Neutrophil (primary cell): Measurements from ENCODE around the gene PFKFB1.

Experiments
- H3K27ac ChIP-seq: fragments of 200-600 bp; sonication (generic); 2 replicates; pipeline ENCODE4 v1.5.1; 2016; ENCODE audit warnings: mild to moderate bottlenecking, moderate library complexity
- H3K27me3 ChIP-seq: fragments of 200-600 bp; sonication (generic); 2 replicates; pipeline ENCODE4 v1.6.0; 2016; ENCODE audit warnings: mild to moderate bottlenecking
- H3K36me3 ChIP-seq: fragments of 200-600 bp; sonication (generic); 2 replicates; pipeline ENCODE4 v1.5.1; 2017
- H3K4me1 ChIP-seq, 2 experiments: fragments of 200-600 bp in 1 of 2; sonication (generic) in 1 of 2; 1 replicate in 1 of 2; 2 replicates in 1 of 2; pipeline versions ENCODE4 v1.5.1 to v1.6.1; 2013 to 2016; ENCODE audit warnings: low read depth in 1 of 2, low read length in 1 of 2, mild to moderate bottlenecking in 1 of 2, moderate library complexity in 1 of 2; ENCODE audit not compliant: control insufficient read depth in 1 of 2, insufficient read depth in 1 of 2
- H3K4me3 ChIP-seq, 2 experiments: fragments of 200-600 bp in 1 of 2; sonication (generic) in 1 of 2; 1 replicate in 1 of 2; 2 replicates in 1 of 2; pipeline ENCODE4 v1.5.1; 2013 to 2016; ENCODE audit warnings: low read depth in 1 of 2, low read length in 1 of 2, mild to moderate bottlenecking in 1 of 2, moderate library complexity in 1 of 2
- H3K9me3 ChIP-seq: fragments of 200-600 bp; sonication (generic); 2 replicates; pipeline ENCODE4 v1.5.1; 2016
- CTCF ChIP-seq: fragments of 200-600 bp; sonication (generic); IDR thresholded peaks from 2 replicates; pipeline ENCODE4 v1.5.1; 2016; ENCODE audit warnings: antibody characterized with exemption

Gene PFKFB1

DNA sequence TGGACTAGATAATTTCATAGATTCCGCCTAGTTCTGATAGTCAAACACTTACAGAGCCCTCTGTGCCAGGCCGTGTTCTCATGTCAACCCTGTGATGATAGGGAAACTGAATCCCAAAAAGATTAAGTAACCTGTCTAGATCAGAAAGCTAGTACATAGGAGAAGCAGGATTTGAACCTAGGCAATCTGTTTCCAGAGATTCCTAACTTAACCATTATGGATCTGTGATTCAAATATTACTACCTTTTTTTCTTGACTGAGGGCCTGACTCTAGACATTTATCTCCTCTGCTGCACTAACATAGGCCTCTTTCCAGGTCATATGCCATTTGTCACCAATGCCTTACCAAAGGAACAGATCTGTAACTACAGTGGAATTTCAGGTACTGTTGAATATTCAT, 35.3 kb upstream of the PFKFB1 start:
- H3K9me3 ChIP-seq = no peaks in the 10 kb centered on the region
- H3K27me3 ChIP-seq = no peaks in the 10 kb centered on the region
- TF ChIP-seq CTCF = no peak
- no peak overlapping the region for H3K27ac ChIP-seq
- no peak overlapping the region for H3K4me3 ChIP-seq
- no peaks in the 10 kb centered on the region for H3K36me3 ChIP-seq
- H3K4me1 ChIP-seq = no peaks in the 10 kb centered on the region

GRCh38 chrX:55028611-55029010, 34.6 kb upstream of the PFKFB1 start:
- no peak for TF ChIP-seq CTCF
- Histone ChIP-seq H3K36me3 (no peaks in the 10 kb centered on the region), H3K4me3 (no peak overlapping the region), H3K27ac (no peak overlapping the region), H3K27me3 (no peaks in the 10 kb centered on the region), H3K4me1 (no peaks in the 10 kb centered on the region), H3K9me3 (no peaks in the 10 kb centered on the region)

- Histone ChIP-seq H3K27ac (no peak overlapping the region), H3K4me3 (no peak overlapping the region), H3K9me3 (no peaks in the 10 kb centered on the region), H3K27me3 (no peaks in the 10 kb centered on the region), H3K36me3 (no peaks in the 10 kb centered on the region), H3K4me1 (no peaks in the 10 kb centered on the region)
- no peak for TF ChIP-seq CTCF
Observed at GRCh38 chrX:55028040-55028439, 34.1 kb upstream of the PFKFB1 start.

- Histone ChIP-seq H3K4me1 (no peaks in the 10 kb centered on the region), H3K9me3 (no peaks in the 10 kb centered on the region), H3K4me3 (no peak overlapping the region), H3K27me3 (no peaks in the 10 kb centered on the region), H3K27ac (no peak overlapping the region), H3K36me3 (no peaks in the 10 kb centered on the region)
- TF ChIP-seq CTCF = no peak
Observed at GRCh38 chrX:55026840-55027239, 32.9 kb upstream of the PFKFB1 start.

GRCh38 chrX:55026143-55026542, 32.2 kb upstream of the PFKFB1 start:
- Histone ChIP-seq H3K4me1 (no peaks in the 10 kb centered on the region), H3K36me3 (no peaks in the 10 kb centered on the region), H3K27me3 (no peaks in the 10 kb centered on the region), H3K4me3 (no peak overlapping the region), H3K27ac (no peak overlapping the region), H3K9me3 (no peaks in the 10 kb centered on the region)
- no peak for TF ChIP-seq CTCF

DNA sequence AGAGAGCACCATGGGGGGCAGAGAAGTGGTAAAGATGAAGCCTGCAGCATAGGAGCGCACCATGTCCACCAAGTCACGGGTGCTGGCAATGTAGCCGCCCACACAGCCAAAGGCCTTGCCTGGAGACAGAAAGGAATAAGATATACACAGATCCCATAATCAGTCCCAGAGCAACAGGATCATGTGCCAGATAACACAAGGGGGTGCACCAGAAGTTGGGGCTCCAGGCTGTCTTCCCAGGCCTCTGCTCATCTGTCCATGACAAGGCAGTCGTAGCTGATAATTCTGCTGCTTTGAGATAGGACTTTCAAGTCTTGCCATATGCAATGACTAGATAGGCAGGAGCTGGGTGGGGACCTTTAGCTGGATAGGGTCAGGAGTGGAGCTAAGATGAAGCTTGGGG, 20.9 kb upstream of the PFKFB1 start:
- Histone ChIP-seq H3K27me3 (no peaks in the 10 kb centered on the region), H3K4me1 (no peaks in the 10 kb centered on the region), H3K4me3 (no peak overlapping the region), H3K36me3 (no peaks in the 10 kb centered on the region), H3K9me3 (no peaks in the 10 kb centered on the region), H3K27ac (no peak overlapping the region)
- TF ChIP-seq CTCF = no peak
